Liver (tissue), 9 donors: ENCODE data around the gene FIGLA. TPM values are rescaled to one million over a fixed set of nuclear protein-coding genes. Genes with fewer than 3 reads are reported as not detected.

ENCODE experiments used
- DNase-seq: peaks from one replicate; pipeline ENCODE4 v3.0.0-alpha.2; 2017; ENCODE audit warnings: low spot score
- H3K27ac ChIP-seq, 2 donors: one replicate each; pipeline ENCODE4 v1.7.0; 2013; ENCODE audit warnings: inconsistent platforms in 2 of 2, low read length in 2 of 2, control low read depth in 1 of 2, low read depth in 1 of 2, mild to moderate bottlenecking in 1 of 2
- H3K27me3 ChIP-seq, 4 donors: one replicate each; pipeline versions ENCODE4 v1.6.1 to v1.7.0; 2013; ENCODE audit warnings: low read length in 3 of 4, inconsistent platforms in 1 of 4, mild to moderate bottlenecking in 1 of 4, moderate library complexity in 1 of 4; ENCODE audit not compliant: control insufficient read depth in 4 of 4, insufficient read depth in 4 of 4
- H3K36me3 ChIP-seq, 4 donors: one replicate each; pipeline versions ENCODE4 v1.6.1 to v1.7.0; 2013; ENCODE audit warnings: low read length in 3 of 4, mild to moderate bottlenecking in 3 of 4, low read depth in 1 of 4, moderate library complexity in 1 of 4; ENCODE audit not compliant: control insufficient read depth in 4 of 4, insufficient read depth in 3 of 4
- H3K4me1 ChIP-seq, 4 donors: one replicate each; pipeline versions ENCODE4 v1.6.1 to v1.7.0; 2013; ENCODE audit warnings: low read length in 3 of 4, mild to moderate bottlenecking in 3 of 4, moderate library complexity in 1 of 4; ENCODE audit not compliant: control insufficient read depth in 4 of 4, insufficient read depth in 4 of 4
- H3K4me3 ChIP-seq, 3 donors: one replicate each; pipeline versions ENCODE4 v1.6.1 to v1.7.0; 2013; ENCODE audit warnings: low read length in 3 of 3, control low read depth in 1 of 3, low read depth in 1 of 3, mild to moderate bottlenecking in 1 of 3
- H3K9ac ChIP-seq, 2 donors: one replicate each; pipeline ENCODE4 v1.7.0; 2013; ENCODE audit warnings: low read length in 2 of 2, mild to moderate bottlenecking in 2 of 2, moderate library complexity in 2 of 2, control low read depth in 1 of 2, low read depth in 1 of 2
- H3K9me3 ChIP-seq, 4 donors: one replicate each; pipeline versions ENCODE4 v1.6.1 to v1.7.0; 2013; ENCODE audit warnings: low read length in 3 of 4; ENCODE audit not compliant: control insufficient read depth in 4 of 4
- EGR1 ChIP-seq, 2 donors: IDR thresholded peaks; 2 replicates each; pipeline ENCODE4 v1.6.1; 2016 to 2018; ENCODE audit warnings: antibody characterized with exemption in 2 of 2, low read depth in 2 of 2
- FOXA1 ChIP-seq: IDR thresholded peaks from 2 replicates; pipeline ENCODE4 v1.6.1; 2016; ENCODE audit warnings: antibody characterized with exemption
- FOXA2 ChIP-seq: IDR thresholded peaks from 2 replicates; pipeline ENCODE4 v1.6.1; 2016; ENCODE audit warnings: antibody characterized with exemption
- GABPA ChIP-seq, 2 donors: IDR thresholded peaks in 1 of 2; conservative IDR thresholded peaks in 1 of 2; 2 replicates each; pipeline ENCODE4 v1.6.1; 2016; ENCODE audit warnings: antibody characterized with exemption in 2 of 2, mild to moderate bottlenecking in 1 of 2, moderate library complexity in 1 of 2
- HNF4A ChIP-seq, 2 donors: conservative IDR thresholded peaks; 2 replicates each; pipeline ENCODE4 v1.6.1; 2016; ENCODE audit warnings: antibody characterized with exemption in 2 of 2, mild to moderate bottlenecking in 2 of 2
- HNF4G ChIP-seq: IDR thresholded peaks from 2 replicates; pipeline ENCODE4 v1.6.1; 2016; ENCODE audit warnings: antibody characterized with exemption
- JUND ChIP-seq, 2 donors: IDR thresholded peaks; 2 replicates each; pipeline ENCODE4 v1.6.1; 2016; ENCODE audit warnings: antibody characterized with exemption in 2 of 2
- MAX ChIP-seq: IDR thresholded peaks from 2 replicates; pipeline ENCODE4 v1.6.1; 2016; ENCODE audit warnings: antibody characterized with exemption
- NR2F2 ChIP-seq: IDR thresholded peaks from 2 replicates; pipeline ENCODE4 v1.6.1; 2016; ENCODE audit warnings: antibody characterized with exemption
- RAD21 ChIP-seq, 2 donors: IDR thresholded peaks; 2 replicates each; pipeline ENCODE4 v1.6.1; 2016; ENCODE audit warnings: antibody characterized with exemption in 2 of 2, mild to moderate bottlenecking in 2 of 2
- RXRA ChIP-seq, 2 donors: IDR thresholded peaks; 2 replicates each; pipeline ENCODE4 v1.6.1; 2017 to 2018; ENCODE audit warnings: antibody characterized with exemption in 2 of 2, mild to moderate bottlenecking in 1 of 2
- SP1 ChIP-seq: IDR thresholded peaks from 2 replicates; pipeline ENCODE4 v1.6.1; 2018; ENCODE audit warnings: antibody characterized with exemption, mild to moderate bottlenecking
- TAF1 ChIP-seq: conservative IDR thresholded peaks from 2 replicates; pipeline ENCODE4 v1.6.1; 2016; ENCODE audit warnings: antibody characterized with exemption, mild to moderate bottlenecking
- YY1 ChIP-seq: IDR thresholded peaks from 2 replicates; pipeline ENCODE4 v1.6.1; 2016; ENCODE audit warnings: antibody characterized with exemption, mild to moderate bottlenecking
- ZBTB33 ChIP-seq: IDR thresholded peaks from 2 replicates; pipeline ENCODE4 v1.6.1; 2016; ENCODE audit warnings: antibody characterized with exemption
- WGBS: extraction: QIAGEN DNeasy Blood & Tissue Kit; methylation state at CpG from one replicate; pipeline ENCODE4 v1.1.7; 2013; 5-methylcytosine and 5-hydroxymethylcytosine counted together
- polyA plus RNA-seq, 2 donors: library from polyadenylated mRNA; stranded (reverse) in 1 of 2; unstranded in 1 of 2; fragments of 200-250 nt in 1 of 2; fragments of >200 nt in 1 of 2; fragmentation: Nextera tagmentation in 1 of 2; extraction: Ambion mirVana in 1 of 2; gene quantifications; one replicate each; pipeline versions ENCODE4 v1.2.1 to v1.2.3, GENCODE V29; 2013 to 2015
- total RNA-seq, 2 donors: library from RNA; depleted of rRNA; stranded (reverse); fragments of >200 nt; gene quantifications; one replicate each; pipeline ENCODE4 v1.2.3, GENCODE V29; 2014
- TF ChIP-seq, protein P1 (sequence below): fragments of 150-350 bp; IDR thresholded peaks from 2 replicates; pipeline ENCODE4 v1.5.1; 2017; ENCODE audit warnings: improper control_type of control experiment, low read depth, low read length; ENCODE audit not compliant: missing input control
- TF ChIP-seq, protein P2 (sequence below): IDR thresholded peaks from 2 replicates; pipeline ENCODE4 v1.6.1; 2016; ENCODE audit warnings: antibody characterized with exemption
- TF ChIP-seq, protein P3 (sequence below): IDR thresholded peaks from 2 replicates; pipeline ENCODE4 v1.6.1; 2016; ENCODE audit warnings: antibody characterized with exemption, mild to moderate bottlenecking
- donor health status: healthy.
- donor health status: healthy.
- donor health status: healthy.
- donor health status: healthy.
- donor health status: healthy.

FIGLA gene
- total and polyA plus RNA-seq, 4 donors, result not detected

GRCh38 chr2:70831861-70832260, 41.4 kb upstream of the FIGLA start:
- 74% methylated on average over 6 of the region's 6 CpGs for WGBS

More at GRCh38 chr2:70831861-70832260, 41.4 kb upstream of the FIGLA start:
- peaks cover 0 to 9% (median under 1%) of the 10 kb centered on the region in 4 donors for H3K9me3 ChIP-seq
- no peak overlapping the region for H3K4me3 ChIP-seq
- H3K9ac ChIP-seq, result no peak overlapping the region
- H3K36me3 ChIP-seq, result no peaks in the 10 kb centered on the region
- H3K27me3 ChIP-seq, result no peaks in the 10 kb centered on the region
- H3K27ac ChIP-seq, result no peak overlapping the region
- TF ChIP-seq, protein P1, sequence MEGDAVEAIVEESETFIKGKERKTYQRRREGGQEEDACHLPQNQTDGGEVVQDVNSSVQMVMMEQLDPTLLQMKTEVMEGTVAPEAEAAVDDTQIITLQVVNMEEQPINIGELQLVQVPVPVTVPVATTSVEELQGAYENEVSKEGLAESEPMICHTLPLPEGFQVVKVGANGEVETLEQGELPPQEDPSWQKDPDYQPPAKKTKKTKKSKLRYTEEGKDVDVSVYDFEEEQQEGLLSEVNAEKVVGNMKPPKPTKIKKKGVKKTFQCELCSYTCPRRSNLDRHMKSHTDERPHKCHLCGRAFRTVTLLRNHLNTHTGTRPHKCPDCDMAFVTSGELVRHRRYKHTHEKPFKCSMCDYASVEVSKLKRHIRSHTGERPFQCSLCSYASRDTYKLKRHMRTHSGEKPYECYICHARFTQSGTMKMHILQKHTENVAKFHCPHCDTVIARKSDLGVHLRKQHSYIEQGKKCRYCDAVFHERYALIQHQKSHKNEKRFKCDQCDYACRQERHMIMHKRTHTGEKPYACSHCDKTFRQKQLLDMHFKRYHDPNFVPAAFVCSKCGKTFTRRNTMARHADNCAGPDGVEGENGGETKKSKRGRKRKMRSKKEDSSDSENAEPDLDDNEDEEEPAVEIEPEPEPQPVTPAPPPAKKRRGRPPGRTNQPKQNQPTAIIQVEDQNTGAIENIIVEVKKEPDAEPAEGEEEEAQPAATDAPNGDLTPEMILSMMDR, result no peak
- TF ChIP-seq FOXA1, result no peak
- TF ChIP-seq ZBTB33, result no peak
- TF ChIP-seq HNF4A (conservative IDR thresholded peaks at IDR 0.05), result no peak
- TF ChIP-seq EGR1 (IDR thresholded peaks at IDR 0.05; ENCODE audit: low read depth in 2 of 2), result no peak
- no peak for TF ChIP-seq NR2F2
- TF ChIP-seq, protein P2, sequence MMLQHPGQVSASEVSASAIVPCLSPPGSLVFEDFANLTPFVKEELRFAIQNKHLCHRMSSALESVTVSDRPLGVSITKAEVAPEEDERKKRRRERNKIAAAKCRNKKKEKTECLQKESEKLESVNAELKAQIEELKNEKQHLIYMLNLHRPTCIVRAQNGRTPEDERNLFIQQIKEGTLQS, result no peak
- no peak for TF ChIP-seq RXRA (IDR thresholded peaks at IDR 0.05)
- TF ChIP-seq GABPA (IDR thresholded peaks at IDR 0.05 in 1 of 2, conservative IDR thresholded peaks at IDR 0.05 in 1 of 2), result no peak
- TF ChIP-seq, protein P3, sequence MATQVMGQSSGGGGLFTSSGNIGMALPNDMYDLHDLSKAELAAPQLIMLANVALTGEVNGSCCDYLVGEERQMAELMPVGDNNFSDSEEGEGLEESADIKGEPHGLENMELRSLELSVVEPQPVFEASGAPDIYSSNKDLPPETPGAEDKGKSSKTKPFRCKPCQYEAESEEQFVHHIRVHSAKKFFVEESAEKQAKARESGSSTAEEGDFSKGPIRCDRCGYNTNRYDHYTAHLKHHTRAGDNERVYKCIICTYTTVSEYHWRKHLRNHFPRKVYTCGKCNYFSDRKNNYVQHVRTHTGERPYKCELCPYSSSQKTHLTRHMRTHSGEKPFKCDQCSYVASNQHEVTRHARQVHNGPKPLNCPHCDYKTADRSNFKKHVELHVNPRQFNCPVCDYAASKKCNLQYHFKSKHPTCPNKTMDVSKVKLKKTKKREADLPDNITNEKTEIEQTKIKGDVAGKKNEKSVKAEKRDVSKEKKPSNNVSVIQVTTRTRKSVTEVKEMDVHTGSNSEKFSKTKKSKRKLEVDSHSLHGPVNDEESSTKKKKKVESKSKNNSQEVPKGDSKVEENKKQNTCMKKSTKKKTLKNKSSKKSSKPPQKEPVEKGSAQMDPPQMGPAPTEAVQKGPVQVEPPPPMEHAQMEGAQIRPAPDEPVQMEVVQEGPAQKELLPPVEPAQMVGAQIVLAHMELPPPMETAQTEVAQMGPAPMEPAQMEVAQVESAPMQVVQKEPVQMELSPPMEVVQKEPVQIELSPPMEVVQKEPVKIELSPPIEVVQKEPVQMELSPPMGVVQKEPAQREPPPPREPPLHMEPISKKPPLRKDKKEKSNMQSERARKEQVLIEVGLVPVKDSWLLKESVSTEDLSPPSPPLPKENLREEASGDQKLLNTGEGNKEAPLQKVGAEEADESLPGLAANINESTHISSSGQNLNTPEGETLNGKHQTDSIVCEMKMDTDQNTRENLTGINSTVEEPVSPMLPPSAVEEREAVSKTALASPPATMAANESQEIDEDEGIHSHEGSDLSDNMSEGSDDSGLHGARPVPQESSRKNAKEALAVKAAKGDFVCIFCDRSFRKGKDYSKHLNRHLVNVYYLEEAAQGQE, result no peak
- no peak for TF ChIP-seq SP1
- no peak for TF ChIP-seq FOXA2
- TF ChIP-seq TAF1, result no peak
- TF ChIP-seq JUND (IDR thresholded peaks at IDR 0.05), result no peak
- TF ChIP-seq RAD21 (IDR thresholded peaks at IDR 0.05), result no peak
- no peak for TF ChIP-seq MAX
- TF ChIP-seq HNF4G, result no peak
- TF ChIP-seq YY1, result no peak
- no peaks in the 10 kb centered on the region for H3K4me1 ChIP-seq
- no peak for DNase-seq
